GM23338 (cell line): Measurements from ENCODE around the gene COL9A3.

Experiments
- EZH2phosphoT487 ChIP-seq: fragments of 200-600 bp; sonication (generic); IDR thresholded peaks from one replicate; pipeline ENCODE4 v1.8.1; 2018; ENCODE audit warnings: antibody characterized with exemption; ENCODE audit not compliant: unreplicated experiment
- POLR2AphosphoS5 ChIP-seq: IDR thresholded peaks from 2 replicates; pipeline ENCODE4 v1.6.1; 2016; ENCODE audit warnings: antibody characterized with exemption, low read depth
- REST ChIP-seq: IDR thresholded peaks from one replicate; pipeline ENCODE4 v1.6.1; 2018; ENCODE audit warnings: antibody characterized with exemption; ENCODE audit not compliant: unreplicated experiment
- TF ChIP-seq, protein P1 (sequence below), 2 experiments: fragments of 200-600 bp in 1 of 2; sonication (generic) in 1 of 2; conservative IDR thresholded peaks; 2 replicates each; pipeline versions ENCODE4 v1.5.1 to v1.6.1; 2016 to 2017; ENCODE audit warnings: antibody characterized with exemption in 2 of 2, low read depth in 2 of 2, mild to moderate bottlenecking in 2 of 2, moderate library complexity in 1 of 2

DNA sequence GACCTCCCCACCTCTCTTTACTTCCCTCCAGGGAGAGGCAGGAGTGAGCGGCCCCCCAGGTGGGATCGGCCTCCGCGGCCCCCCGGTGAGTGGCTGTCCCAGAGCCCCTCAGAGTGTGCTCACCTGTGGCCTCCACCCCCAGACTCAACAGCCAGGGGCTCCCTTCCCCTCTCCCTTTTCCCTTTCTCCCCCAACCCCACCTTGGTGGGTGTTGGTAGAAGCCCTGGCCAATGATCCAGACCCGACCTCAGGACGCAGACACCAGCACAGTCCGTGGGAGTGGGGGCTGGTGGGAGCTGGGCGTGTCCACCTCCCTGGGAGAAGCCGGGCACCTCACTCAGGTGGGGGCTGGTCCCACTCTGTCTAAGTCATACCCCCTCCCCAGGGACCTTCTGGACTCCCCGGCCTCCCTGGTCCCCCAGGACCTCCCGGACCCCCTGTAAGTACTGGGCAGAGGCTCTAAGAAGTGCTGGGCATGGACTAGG lies 4.9 kb downstream of the COL9A3 start:
- TF ChIP-seq REST (no peak), POLR2AphosphoS5 (no peak), EZH2phosphoT487 (no peak)
- TF ChIP-seq, protein P1, sequence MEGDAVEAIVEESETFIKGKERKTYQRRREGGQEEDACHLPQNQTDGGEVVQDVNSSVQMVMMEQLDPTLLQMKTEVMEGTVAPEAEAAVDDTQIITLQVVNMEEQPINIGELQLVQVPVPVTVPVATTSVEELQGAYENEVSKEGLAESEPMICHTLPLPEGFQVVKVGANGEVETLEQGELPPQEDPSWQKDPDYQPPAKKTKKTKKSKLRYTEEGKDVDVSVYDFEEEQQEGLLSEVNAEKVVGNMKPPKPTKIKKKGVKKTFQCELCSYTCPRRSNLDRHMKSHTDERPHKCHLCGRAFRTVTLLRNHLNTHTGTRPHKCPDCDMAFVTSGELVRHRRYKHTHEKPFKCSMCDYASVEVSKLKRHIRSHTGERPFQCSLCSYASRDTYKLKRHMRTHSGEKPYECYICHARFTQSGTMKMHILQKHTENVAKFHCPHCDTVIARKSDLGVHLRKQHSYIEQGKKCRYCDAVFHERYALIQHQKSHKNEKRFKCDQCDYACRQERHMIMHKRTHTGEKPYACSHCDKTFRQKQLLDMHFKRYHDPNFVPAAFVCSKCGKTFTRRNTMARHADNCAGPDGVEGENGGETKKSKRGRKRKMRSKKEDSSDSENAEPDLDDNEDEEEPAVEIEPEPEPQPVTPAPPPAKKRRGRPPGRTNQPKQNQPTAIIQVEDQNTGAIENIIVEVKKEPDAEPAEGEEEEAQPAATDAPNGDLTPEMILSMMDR (conservative IDR thresholded peaks at IDR 0.05; ENCODE audit: low read depth in 2 of 2), result no peak
